M059J (cell line): ENCODE data around the gene ADAMTS12. TPM values are rescaled to one million over a fixed set of nuclear protein-coding genes. Genes with fewer than 3 reads are reported as not detected.
A peak's percentile ranks its signal among the peaks of the same experiment; 100 is the strongest.

Experiments
- DNase-seq: peaks from one replicate; pipeline ENCODE4 v3.0.0-alpha.2; 2012; ENCODE audit warnings: low read depth
- total RNA-seq: library from RNA; depleted of rRNA; stranded (reverse); fragments of >200 nt; shearing (Covaris generic); gene quantifications from 2 replicates; pipeline ENCODE4 v1.2.3, GENCODE V29; 2014

The ADAMTS12 gene
- total RNA-seq, 1 experiment from 2014 or later, result 16.7 TPM

DNA sequence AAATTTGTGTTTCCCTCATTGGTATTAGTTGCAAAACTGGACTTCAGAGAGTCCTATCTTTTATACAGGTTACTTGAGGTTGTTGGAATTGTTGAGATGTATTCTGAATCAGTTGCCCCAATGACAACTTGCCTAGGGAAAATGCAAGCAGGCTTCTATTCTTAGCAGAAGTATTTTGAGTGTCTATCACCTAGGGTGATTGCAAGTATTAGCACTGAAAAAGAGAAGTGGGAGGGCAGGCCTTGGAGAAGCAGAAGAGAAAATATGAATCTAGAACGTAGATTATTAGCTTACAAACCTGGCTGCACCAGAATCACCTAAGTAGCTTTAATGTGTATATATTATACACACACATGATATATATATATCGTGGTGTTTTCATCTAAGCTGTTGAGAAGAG is 43.2 kb downstream of the ADAMTS12 start:
- no peak for DNase-seq

DNA sequence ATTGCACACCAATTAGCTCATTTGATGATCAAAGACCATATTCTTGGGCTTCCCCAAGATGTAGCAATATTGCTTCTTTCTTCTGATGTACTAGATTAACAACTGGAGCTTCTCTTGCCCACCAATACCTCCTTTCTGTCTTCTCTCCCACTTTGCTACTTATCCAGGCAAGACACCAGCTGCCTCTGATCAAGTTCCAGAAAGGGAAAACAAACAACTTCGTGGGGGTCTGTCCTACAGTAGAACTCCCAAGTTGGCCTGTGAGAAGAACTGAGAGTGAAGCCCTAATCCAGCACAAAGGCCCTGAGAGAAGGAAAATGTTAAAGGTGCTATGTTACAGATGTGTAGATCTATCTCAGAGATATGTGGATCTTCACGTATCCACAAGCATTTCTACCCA is 44.9 kb downstream of the ADAMTS12 start:
- DNase-seq, result no peak

DNA sequence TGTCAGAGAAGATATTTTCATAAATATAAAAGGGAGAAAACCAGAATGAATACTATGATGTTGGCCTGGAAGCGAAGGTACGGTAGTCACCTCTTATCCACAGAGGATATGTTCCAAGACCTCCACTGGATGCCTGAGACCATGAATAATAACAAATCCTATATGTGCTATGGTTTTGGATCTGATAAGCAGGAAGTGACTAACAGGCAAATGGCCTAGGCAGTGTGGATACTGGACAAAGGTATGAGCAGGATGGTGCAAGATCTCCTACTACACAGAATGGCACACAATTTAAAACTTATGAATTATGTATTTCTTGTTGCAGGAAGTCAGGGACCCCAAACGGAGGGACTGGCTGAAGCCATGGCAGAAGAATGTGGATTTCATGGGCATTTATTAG is 48.2 kb downstream of the ADAMTS12 start:
- peak; percentile 87 for DNase-seq

DNA sequence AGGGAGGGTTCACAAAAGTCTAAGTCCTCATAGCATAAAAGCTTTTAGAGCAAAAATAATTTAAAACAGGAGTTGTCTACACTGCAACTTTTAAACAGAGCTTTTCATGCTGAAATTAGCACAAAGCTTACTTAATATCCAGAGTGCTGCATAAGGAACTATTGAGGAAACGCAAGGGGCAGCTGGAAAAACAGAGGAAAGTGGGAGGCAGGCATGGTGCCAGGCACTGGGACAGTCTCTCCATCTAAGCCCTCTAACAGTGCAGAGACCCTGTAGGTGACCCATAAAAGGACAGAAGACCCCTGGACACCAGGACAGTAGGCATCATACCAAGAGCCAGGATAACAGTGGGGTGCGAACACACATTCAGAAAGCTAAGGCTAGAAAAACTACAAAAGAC is 49.3 kb downstream of the ADAMTS12 start:
- no peak for DNase-seq

DNA sequence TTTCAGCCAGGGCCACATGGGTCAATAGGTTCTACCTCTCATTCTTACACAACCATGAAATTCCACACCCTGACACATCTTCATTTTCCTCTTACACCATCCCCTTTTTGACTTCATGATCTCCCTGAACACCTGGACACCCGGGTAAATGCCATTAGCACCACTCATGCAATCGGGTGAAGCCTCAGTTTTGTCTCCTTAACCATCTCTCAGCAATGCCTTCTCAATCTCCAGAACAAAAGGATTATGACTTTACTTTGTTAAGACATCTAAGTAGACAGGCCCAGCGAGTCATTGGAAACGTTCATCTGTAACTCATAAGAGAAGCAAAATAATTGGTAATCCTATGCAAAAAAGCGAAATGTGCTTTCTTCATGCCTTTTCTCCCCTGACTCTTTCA is 49.9 kb downstream of the ADAMTS12 start:
- DNase-seq, result no peak

DNA sequence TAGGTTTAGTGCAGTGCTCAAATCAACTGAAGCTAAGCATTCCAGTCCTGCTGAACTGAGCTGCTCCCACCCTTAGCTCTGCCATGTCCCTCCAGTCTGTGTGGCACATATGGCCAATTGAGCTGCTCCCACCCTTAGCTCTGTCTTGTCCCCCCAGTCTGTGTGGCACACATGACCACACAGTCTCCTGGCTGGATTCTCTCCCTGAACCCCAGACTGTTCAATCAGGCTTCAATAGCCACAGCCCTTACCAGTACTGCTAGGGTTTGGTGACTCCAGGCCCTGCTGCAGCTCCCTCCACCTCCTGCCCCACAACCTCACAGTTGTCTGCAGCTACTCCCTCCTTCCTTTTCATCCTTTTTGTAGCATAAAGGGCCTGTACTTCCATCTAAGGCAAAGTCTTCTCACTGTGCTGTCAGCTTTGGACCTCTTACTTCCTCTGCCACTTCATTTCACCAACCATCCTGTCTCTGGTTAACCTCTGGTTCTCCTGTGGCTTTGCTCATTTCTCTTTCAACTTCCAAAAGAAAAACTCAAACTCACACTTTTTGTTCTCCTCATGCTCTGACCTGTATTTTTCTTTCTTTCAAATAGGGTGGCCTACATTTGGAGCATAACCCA is 50.8 kb downstream of the ADAMTS12 start:
- no peak for DNase-seq

DNA sequence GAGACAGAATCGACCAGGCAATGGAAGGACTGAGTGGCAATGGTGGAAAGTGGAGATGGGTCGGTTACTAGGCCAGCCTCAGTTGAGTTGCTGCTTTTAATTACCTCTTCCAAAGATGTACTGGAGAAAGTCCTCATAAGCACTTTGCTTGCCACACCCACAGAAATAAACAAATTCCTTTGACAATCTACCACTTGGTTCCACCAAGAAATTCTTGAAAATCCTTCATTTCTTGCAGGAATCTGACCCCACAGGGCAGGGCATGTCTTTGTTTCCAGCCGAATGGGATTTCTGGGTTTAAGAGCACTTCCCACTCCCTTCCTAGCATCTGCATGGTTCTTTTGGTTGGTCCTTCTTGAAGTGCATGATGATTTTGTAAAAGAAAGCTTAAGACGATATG is 54.5 kb downstream of the ADAMTS12 start:
- DNase-seq, result no peak

DNA sequence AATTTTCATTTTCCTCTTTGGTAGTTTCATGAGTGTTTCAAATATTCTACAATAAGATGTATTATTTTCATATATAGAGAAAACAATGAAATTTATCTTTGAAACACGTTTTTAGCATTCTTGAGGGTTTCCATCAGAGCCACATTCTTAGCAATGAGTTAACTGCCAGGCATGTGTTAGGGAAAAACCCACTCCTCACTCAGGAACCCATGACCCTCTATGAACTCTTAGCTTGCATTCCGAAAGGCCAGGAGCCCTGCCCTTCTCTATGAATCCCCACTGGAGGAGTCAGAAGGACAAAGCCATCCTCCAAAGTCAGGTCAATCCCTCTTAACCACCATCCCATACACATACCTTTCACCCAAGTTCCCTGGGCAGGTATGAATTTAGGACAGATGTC is 57.5 kb downstream of the ADAMTS12 start:
- peak; percentile 62 for DNase-seq

DNA sequence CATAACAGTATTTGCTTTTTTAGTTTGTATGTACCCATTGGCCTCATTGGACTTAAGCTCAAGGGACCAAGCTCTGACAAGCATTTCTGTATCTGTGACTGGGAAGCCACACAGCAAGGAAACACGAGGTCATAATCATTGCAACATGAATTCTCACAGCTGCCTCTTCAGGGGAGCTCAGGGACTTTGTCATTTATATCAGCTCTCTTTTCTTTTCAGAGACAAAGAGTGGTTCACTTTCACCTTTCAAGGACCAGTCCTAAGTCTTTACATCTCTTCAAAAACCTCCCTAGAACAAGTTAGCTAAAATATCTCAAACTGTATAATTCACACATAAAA is 58.6 kb downstream of the ADAMTS12 start:
- peak; percentile 55 for DNase-seq

DNA sequence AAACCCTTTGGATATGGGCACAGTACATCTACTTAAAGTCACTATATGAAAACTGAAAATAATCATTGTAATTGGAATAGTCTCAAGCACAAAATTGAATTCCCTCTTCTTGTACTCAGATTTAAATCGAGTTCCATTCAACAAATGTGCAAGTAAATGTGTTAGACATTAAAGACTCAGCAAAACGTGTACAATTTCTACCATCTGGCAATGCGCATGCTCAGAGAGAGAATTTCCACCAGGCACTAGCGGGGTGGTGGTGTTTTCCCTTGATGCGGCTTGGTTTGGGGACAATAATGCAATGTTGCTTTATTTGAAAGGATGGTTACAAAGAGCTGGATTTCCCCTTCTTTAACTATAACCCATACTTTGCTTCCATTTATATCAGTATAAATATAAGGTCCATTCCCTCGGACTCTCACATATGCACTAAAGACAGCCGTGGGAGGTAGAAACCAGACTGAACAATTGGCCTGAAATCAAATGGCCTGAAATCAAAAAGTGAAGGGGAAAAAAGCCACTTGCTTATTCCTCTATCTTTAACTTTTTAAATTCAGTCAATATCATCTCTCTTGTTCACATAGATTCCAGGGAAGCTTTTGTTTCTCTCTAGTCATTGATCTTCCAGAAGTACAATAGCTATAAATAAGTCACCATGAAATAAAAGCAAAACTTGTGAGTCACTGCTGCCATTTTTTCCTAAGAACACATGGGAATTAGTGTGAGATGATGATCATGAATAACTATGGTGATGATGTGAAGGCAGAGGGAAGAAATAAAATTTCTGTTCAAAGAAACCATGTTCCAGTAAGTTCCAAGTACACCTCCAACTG is 59.2 kb downstream of the ADAMTS12 start:
- DNase-seq, result peak; percentile 48

DNA sequence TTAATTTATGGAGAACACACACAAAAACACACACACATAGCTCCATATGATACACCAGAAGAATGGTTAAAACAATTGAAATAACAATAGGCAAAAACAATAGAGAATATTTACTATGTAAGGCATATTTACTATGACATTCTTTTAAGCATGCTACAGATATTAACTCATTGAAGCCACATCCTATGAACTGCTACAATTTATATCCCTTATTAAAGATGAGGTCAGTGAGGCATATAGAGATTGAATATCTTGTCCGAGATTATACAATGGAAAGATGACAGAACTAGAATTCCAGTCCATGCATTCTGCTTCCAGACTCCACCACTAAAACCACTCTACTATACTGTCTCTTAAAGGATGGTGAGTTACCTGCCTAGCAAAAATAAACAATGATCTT is 60.7 kb downstream of the ADAMTS12 start:
- DNase-seq, result no peak

DNA sequence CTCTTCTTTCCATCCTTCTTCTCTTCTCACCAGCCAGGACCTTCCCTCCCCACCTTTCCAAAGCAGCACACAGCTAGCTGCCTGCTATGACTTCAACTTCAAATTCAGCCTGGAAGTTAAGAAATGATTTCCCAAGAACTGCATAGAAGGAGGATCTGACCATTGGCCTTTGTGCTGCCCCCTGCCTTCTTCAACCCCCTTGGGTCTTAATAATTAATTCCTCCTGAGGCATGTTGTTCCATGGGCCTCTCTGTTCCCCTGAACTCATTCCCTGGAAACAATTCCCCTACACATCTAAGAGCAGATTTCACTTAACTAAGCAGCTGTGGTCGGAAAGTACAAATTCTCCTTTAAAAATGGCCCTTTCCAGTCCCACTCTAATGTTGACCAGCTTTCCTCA is 62.4 kb downstream of the ADAMTS12 start:
- DNase-seq, result no peak

DNA sequence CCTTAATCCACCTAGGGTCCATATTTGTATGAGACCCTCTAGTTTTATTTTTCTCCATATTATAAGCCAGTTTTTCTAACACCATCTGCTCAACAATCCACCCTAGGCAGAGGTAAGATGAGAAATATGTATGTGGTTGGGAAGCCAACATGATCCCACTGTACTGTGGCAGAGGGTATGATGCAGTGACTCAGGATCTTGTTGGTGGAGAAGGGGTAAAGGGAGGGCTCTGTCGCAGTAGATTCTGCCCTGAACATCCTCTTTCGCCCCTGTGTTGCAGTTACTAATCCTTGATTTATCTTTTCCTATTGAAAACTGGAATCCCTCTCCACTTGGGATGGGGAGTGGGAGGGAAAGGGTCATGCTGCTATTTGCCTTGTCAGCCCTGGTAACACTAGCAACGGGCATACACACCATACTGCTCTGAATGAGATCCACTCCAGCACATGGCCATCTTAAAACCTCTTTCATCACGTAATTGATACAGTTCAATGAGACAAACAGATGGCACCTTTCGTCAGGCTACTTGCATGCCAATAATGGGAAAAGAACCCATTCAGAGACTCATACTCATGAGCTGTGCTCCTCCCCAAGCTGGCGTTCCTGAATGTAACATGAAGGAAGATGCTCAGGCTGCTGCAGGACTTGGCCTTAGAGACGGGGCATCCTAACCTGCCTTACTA is 63.0 kb downstream of the ADAMTS12 start:
- DNase-seq, result peak; percentile 82

DNA sequence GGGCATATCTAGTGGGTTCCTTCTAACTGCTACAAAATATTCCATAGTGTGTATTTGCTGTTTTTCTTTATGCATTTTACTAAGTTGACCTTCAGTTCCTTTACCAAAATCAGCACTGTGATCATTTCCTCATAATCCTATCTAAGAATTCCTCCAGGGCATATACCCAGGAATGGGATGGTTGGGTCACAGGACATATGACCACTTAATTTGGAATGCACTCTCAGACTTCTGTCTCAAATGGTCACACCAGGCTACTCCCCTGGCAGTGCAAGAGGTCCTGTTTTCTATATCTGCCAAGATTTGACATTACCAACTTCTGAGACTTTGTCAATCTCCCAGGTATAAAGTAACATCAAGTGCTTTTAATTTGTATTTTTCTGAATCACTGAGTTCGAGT is 63.9 kb downstream of the ADAMTS12 start:
- DNase-seq, result peak; percentile 93

DNA sequence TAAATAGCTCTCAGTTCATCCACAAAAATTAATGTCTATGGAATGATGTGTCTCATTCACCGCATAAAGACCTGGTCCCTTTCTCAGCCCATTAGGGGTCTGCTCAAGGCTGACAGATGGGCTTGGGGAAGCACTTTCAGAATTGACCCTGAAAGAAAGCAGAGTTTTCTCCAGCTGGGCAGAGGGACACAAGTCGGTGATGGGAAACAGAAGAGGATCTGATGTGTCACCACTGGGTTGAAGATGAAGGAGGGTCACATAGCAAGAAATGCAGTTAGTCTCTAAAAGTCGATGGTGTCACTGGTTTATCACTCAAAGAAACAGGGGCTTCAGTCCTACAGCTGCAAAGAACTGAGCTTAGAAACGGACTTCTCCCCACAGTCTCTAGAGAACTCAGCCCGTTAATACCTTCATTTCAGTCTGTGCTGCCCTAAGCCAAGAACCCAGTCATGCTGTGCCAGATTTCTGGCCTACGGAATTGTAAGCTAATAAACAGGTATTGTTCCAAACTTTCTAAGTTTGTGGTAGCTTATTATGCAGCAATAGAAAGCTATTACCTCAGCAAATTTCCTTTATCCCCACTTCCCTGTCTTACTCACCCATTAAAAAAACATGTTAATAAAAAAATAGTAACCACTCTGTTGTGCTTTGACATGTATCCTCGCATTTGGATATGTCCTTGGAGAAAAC is 64.6 kb downstream of the ADAMTS12 start:
- DNase-seq, result peak; percentile 73

DNA sequence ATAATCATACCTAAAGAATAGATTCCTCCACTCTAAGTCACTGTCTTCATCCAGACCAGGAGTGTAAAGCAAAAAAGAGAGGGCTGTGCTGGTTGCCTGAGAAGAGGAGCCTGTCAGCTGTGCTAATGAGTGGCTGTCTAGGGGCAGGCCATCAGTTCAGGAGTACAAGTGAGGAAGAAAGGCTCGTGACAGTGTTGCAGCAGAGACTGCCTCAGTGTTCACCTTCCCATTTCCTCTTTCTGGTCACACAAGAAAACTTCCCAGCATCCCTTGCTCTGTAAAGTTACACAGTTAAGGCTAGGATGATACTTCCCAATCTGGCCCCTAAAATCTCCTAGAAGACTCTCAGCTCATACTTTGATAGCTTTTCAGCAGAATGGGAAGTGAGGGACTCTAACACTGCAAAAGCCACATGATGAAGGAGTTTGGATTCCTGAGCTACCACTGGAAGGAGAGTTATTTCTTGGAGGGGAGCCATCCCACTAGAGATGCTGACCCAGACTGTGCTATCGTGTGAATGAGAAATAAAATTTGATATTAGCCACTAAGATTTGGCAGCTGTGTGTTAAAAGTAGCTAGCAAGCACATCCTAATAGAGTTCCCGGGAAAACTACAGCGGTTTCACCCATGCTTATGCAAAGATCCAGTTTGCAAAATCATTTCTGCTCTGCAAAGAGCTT is 67.1 kb downstream of the ADAMTS12 start:
- DNase-seq, result peak; percentile 88

DNA sequence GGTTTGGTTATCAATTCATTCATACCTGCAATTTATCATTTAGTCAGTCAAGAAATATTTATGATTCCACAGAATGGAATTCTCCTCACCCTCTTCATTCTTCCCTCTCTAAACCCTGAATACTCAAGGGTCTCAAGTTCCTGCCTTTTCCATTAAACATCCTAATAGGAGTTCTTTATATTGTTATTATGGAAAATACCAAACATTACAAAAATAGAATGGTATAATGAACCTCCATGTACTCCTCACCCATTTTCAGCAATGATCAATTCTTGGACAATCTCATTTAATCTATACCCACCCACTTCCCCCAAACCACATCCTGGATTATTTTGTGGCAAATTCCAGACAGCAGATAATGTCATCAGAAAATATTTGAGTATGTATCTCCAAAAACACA is 74.5 kb downstream of the ADAMTS12 start:
- peak; percentile 29 for DNase-seq

DNA sequence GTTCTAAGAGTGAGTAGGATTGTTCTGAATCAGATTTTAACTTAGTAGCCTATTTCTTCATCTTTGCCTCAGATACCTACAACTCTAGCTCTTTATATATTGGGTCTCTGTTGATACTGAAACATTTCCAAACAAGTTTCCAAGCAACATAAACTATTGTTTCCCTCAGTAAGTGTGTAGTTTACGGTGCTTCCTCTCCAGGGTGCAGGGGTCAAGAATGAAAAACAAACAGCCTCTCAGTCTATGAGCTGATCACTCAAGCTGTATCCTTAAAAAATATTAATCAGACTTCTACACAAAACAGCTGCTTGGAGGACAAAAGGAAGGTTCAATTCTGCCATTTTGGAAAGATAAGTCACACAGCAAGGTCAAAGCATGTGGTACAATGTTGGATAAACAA is 75.0 kb downstream of the ADAMTS12 start:
- DNase-seq, result peak; percentile 80

DNA sequence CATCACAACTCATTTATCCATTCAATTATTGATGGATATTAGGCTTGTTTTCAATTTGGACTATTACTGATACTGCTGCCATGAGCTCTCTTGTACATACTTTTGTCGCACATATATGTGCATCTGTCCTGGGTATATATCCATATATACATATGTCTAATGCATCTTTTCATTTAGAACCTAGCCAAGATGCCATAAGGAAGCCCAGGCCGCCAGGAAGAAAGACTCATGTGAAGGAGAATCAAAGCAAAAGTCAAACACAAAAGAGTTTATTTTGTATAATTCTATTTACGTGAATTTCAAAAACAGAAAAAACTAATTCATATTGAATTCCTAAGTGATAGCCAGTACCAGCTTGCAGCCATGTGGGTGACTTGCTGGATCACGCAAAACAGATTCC is 79.0 kb downstream of the ADAMTS12 start:
- no peak for DNase-seq

DNA sequence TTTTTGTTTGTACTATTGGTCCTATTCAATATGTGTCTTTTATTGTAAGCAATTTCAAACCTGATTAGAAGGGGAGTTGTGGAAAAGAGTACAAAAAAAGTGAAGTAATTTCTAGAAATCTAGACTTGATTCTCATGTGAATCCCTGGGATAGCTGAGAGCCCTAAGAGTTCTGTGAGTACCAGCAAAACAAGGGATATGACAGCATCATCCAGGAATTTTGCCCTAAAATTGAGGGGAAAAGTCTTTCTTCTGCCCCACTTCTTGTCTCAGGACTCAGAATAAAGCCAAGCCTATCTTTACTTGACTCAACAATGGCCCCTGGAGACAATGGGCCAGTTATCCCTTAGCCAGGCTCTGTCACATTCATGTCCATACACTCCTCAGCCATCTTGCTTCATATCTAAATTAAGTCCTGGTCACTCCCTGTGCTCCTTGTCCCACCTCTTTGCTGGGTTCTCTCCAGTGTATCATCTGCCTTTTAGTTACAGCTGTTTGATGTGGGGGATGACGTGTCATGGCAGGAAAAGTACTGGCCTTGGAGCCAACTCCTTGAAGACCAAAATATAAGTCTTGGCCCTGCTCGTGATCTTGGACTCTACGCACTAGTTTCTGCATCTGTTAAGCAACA is 81.2 kb downstream of the ADAMTS12 start:
- DNase-seq, result peak; percentile 79

DNA sequence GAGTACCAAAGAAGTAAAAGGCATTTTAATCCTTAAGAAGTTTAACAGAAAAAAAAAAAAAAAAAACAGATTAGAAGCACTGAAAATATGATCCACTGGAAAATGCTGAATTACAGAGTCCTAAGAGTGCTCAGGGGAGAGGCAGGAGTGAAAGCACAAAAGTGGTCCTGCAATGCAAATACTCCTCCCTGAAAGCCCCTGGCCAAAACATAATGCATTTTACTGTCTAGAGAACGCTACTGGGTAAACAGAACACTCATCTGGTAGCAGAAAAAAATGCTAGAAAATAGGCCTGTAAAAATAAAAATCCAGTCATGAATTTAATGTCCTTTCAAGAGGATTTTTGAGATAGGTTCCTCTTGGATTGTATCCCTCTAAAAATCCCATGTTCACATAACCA is 81.9 kb downstream of the ADAMTS12 start:
- DNase-seq, result no peak
